HepG2 (cell line): Measurements from ENCODE around the gene PRKCG. TPM values are rescaled to one million over a fixed set of nuclear protein-coding genes. Genes with fewer than 3 reads are reported as not detected.

ENCODE experiments used
- BCLAF1 ChIP-seq: fragments of 450-650 bp; IDR thresholded peaks from 2 replicates; pipeline ENCODE4 v1.6.1; 2017; ENCODE audit warnings: mild to moderate bottlenecking
- CSRNP1 ChIP-seq: sonication (generic); formaldehyde crosslinking; IDR thresholded peaks from 2 replicates; pipeline ENCODE4 v1.8.1; 2023; ENCODE audit warnings: mild to moderate bottlenecking, missing genetic modification reagents
- EZH2 ChIP-seq: conservative IDR thresholded peaks from 2 replicates; pipeline ENCODE4 v1.6.1; 2012; ENCODE audit warnings: mild to moderate bottlenecking, low read depth, low read length, moderate library complexity
- IKZF1 ChIP-seq: fragments of 450-650 bp; IDR thresholded peaks from 2 replicates; pipeline ENCODE4 v1.7.1; 2016
- KLF16 ChIP-seq, 2 experiments: sonication (generic) in 1 of 2; formaldehyde crosslinking in 1 of 2; IDR thresholded peaks; 2 replicates each; pipeline versions ENCODE4 v1.6.1 to v1.8.0; 2016 to 2023; ENCODE audit warnings: missing genetic modification reagents in 2 of 2, missing compliant biosample characterization in 1 of 2
- POLR2A ChIP-seq, 2 experiments: IDR thresholded peaks; 2 replicates each; pipeline ENCODE4 v1.6.1; 2011; ENCODE audit warnings: low read depth in 2 of 2, low read length in 2 of 2, mild to moderate bottlenecking in 1 of 2, moderate library complexity in 1 of 2; ENCODE audit not compliant: insufficient read depth in 1 of 2
- SIN3A ChIP-seq: IDR thresholded peaks from 2 replicates; pipeline ENCODE4 v1.6.1; 2011; ENCODE audit warnings: low read depth, mild to moderate bottlenecking, control low read depth, low read length, borderline replicate concordance
- TBL1XR1 ChIP-seq: fragments of 150-350 bp; IDR thresholded peaks from 2 replicates; pipeline ENCODE4 v1.6.1; 2014; ENCODE audit warnings: borderline replicate concordance, low read length; ENCODE audit not compliant: partially characterized antibody
- ZBTB2 ChIP-seq: sonication (generic); formaldehyde crosslinking; IDR thresholded peaks from 2 replicates; pipeline ENCODE4 v1.8.0; 2022; ENCODE audit warnings: low read depth, missing genetic modification reagents
- ZBTB26 ChIP-seq: IDR thresholded peaks from 2 replicates; pipeline ENCODE4 v1.6.1; 2016; ENCODE audit warnings: missing compliant biosample characterization, missing genetic modification reagents, borderline replicate concordance
- ZNF280D ChIP-seq: sonication (generic); formaldehyde crosslinking; IDR thresholded peaks from 2 replicates; pipeline ENCODE4 v1.5.1; 2020; ENCODE audit warnings: mild to moderate bottlenecking, missing genetic modification reagents
- ZNF292 ChIP-seq: sonication (generic); formaldehyde crosslinking; IDR thresholded peaks from 2 replicates; pipeline ENCODE4 v1.8.1; 2022; ENCODE audit warnings: mild to moderate bottlenecking, low read depth, missing genetic modification reagents, borderline replicate concordance
- ZNF331 ChIP-seq: sonication (generic); formaldehyde crosslinking; IDR thresholded peaks from 2 replicates; pipeline ENCODE4 v1.4.0; 2020; ENCODE audit warnings: missing genetic modification reagents
- ZNF569 ChIP-seq: sonication (generic); formaldehyde crosslinking; IDR thresholded peaks from 2 replicates; pipeline ENCODE4 v1.5.0; 2020; ENCODE audit warnings: mild to moderate bottlenecking, missing genetic modification reagents, moderate library complexity, borderline replicate concordance
- ZSCAN21 ChIP-seq: sonication (generic); formaldehyde crosslinking; IDR thresholded peaks from 2 replicates; pipeline ENCODE4 v1.8.0; 2022; ENCODE audit warnings: mild to moderate bottlenecking, missing genetic modification reagents, moderate library complexity, borderline replicate concordance
- polyA plus RNA-seq, 8 experiments: library from polyadenylated mRNA; depleted of rRNA in 3 of 8; stranded (reverse) in 7 of 8; unstranded in 1 of 8; fragments of >200 nt; fragmentation: Illumina TruSeq in 4 of 8; extraction: Trizol in 4 of 8; gene quantifications; 2 replicates each; pipeline versions ENCODE4 v1.2.1 to v1.2.3, GENCODE V29; 2011 to 2016; ENCODE audit warnings: low read depth in 4 of 8, missing spikeins in 1 of 8, mixed read lengths in 1 of 8; ENCODE audit not compliant: insufficient read depth in 1 of 8
- total RNA-seq, 5 experiments: library from RNA; depleted of rRNA; stranded (reverse); fragments of >200 nt; fragmentation: Illumina TruSeq; extraction: Trizol; gene quantifications; 2 replicates each; pipeline ENCODE4 v1.2.3, GENCODE V29; 2016; ENCODE audit warnings: low read depth in 1 of 5

The PRKCG gene
- total and polyA plus RNA-seq, 2 of the 13 experiments (the other 11 are each of a cell fraction or from before 2014, with no cell fraction given) = 0.02 to 0.03 TPM

- TF ChIP-seq ZBTB2 (CRISPR knock-in tag) = peak; percentile 72; the same call in 1 of the 2 replicates
- no peak; the same call in 1 of the 2 replicates for TF ChIP-seq ZNF292 (CRISPR knock-in tag)
- peak; percentile 27; the same call in 1 of the 2 replicates for TF ChIP-seq SIN3A
- peak; percentile 52; the same call in 1 of the 2 replicates for TF ChIP-seq ZNF569 (CRISPR knock-in tag)
- no peak for TF ChIP-seq ZBTB26 (CRISPR knock-in tag)
- TF ChIP-seq ZSCAN21 (CRISPR knock-in tag) = 0 out of 2 replicates have a peak, but pooled peaks have one; percentile 37
- 0 out of 2 replicates have a peak, but pooled peaks have one; percentile 48 for TF ChIP-seq ZNF331 (CRISPR knock-in tag)
- TF ChIP-seq POLR2A (IDR thresholded peaks at IDR 0.05; ENCODE audit: insufficient read depth in 1 of 2, low read depth in 2 of 2, low read length in 2 of 2) = peak; percentile 70 to 90
- peak in 1 of 2 experiments; percentile 2; a peak in 1 of 4 replicates for TF ChIP-seq KLF16 (CRISPR knock-in tag; IDR thresholded peaks at IDR 0.05)
- no peak for TF ChIP-seq EZH2
- TF ChIP-seq BCLAF1 = no peak
- TF ChIP-seq CSRNP1 (CRISPR knock-in tag) = no peak
- peak; percentile 44 for TF ChIP-seq TBL1XR1
- no peak for TF ChIP-seq IKZF1
- TF ChIP-seq ZNF280D = no peak
Measured at GRCh38 chr19:53865918-53866864, 15.8 kb upstream of the PRKCG start (continued).
